GM12878 (cell line): Measurements from ENCODE around the gene IL17RE. TPM values are rescaled to one million over a fixed set of nuclear protein-coding genes. Genes with fewer than 3 reads are reported as not detected.

Experiments
- ATF7 ChIP-seq: fragments of 450-650 bp; IDR thresholded peaks from 2 replicates; pipeline ENCODE4 v1.6.1; 2016; ENCODE audit warnings: low read depth, mild to moderate bottlenecking
- BCL3 ChIP-seq: IDR thresholded peaks from 2 replicates; pipeline ENCODE4 v1.6.1; 2011; ENCODE audit warnings: borderline replicate concordance, low read depth, mild to moderate bottlenecking, moderate library complexity, low read length; ENCODE audit not compliant: insufficient read depth, poor library complexity, severe bottlenecking
- BCLAF1 ChIP-seq: fragments of 450-650 bp; IDR thresholded peaks from 2 replicates; pipeline ENCODE4 v1.6.1; 2017; ENCODE audit warnings: antibody characterized with exemption, mild to moderate bottlenecking, moderate library complexity
- CEBPZ ChIP-seq: fragments of 150-350 bp; IDR thresholded peaks from 2 replicates; pipeline ENCODE4 v1.6.1; 2016; ENCODE audit warnings: low read depth, low read length
- E4F1 ChIP-seq: fragments of 450-650 bp; IDR thresholded peaks from 2 replicates; pipeline ENCODE4 v1.6.1; 2018; ENCODE audit warnings: borderline replicate concordance, mild to moderate bottlenecking; ENCODE audit not compliant: partially characterized antibody
- EGR1 ChIP-seq, 2 experiments: IDR thresholded peaks; 1 replicate in 1 of 2; 2 replicates in 1 of 2; pipeline ENCODE4 v1.6.1; 2011 to 2012; ENCODE audit warnings: low read depth in 2 of 2, low read length in 2 of 2, borderline replicate concordance in 1 of 2, mild to moderate bottlenecking in 1 of 2, moderate library complexity in 1 of 2
- ESRRA ChIP-seq: IDR thresholded peaks from 2 replicates; pipeline ENCODE4 v1.6.1; 2012; ENCODE audit warnings: mild to moderate bottlenecking, low read length, improper control_type of control experiment
- FOXK2 ChIP-seq: fragments of 450-650 bp; IDR thresholded peaks from 2 replicates; pipeline ENCODE4 v1.6.1; 2017; ENCODE audit warnings: mild to moderate bottlenecking, moderate library complexity
- IKZF1 ChIP-seq: fragments of 450-650 bp; conservative IDR thresholded peaks from 2 replicates; pipeline ENCODE4 v1.6.1; 2017; ENCODE audit warnings: antibody characterized with exemption, mild to moderate bottlenecking
- JUND ChIP-seq: IDR thresholded peaks from 2 replicates; pipeline ENCODE4 v1.6.1; 2012; ENCODE audit warnings: low read depth, mild to moderate bottlenecking, low read length, improper control_type of control experiment, moderate library complexity
- NBN ChIP-seq: fragments of 450-650 bp; IDR thresholded peaks from 2 replicates; pipeline ENCODE4 v1.6.1; 2016
- NKRF ChIP-seq: fragments of 450-650 bp; conservative IDR thresholded peaks from 2 replicates; pipeline ENCODE4 v1.6.1; 2017; ENCODE audit warnings: mild to moderate bottlenecking, moderate library complexity
- NR2F1 ChIP-seq: fragments of 450-650 bp; conservative IDR thresholded peaks from 2 replicates; pipeline ENCODE4 v1.6.1; 2017; ENCODE audit warnings: mild to moderate bottlenecking
- PAX5 ChIP-seq: IDR thresholded peaks from 2 replicates; pipeline ENCODE4 v1.6.1; 2011; ENCODE audit warnings: low read depth, low read length, borderline replicate concordance
- RCOR1 ChIP-seq: conservative IDR thresholded peaks from 2 replicates; pipeline ENCODE4 v1.6.1; 2012; ENCODE audit warnings: low read depth, low read length, improper control_type of control experiment
- RFX5 ChIP-seq: IDR thresholded peaks from 2 replicates; pipeline ENCODE4 v1.6.1; 2011; ENCODE audit warnings: low read depth, low read length, improper control_type of control experiment
- polyA plus RNA-seq, 11 experiments: library from polyadenylated mRNA; depleted of rRNA in 4 of 11; unstranded in 6 of 11; stranded (reverse) in 5 of 11; fragments of >200 nt; fragmentation: Nextera tagmentation in 4 of 11; fragmentation: Illumina TruSeq in 1 of 11; extraction: Ambion mirVana in 4 of 11; extraction: Trizol in 1 of 11; gene quantifications; 1 replicate in 1 of 11; 2 replicates in 10 of 11; pipeline versions ENCODE4 v1.2.1 to v1.2.3, GENCODE V29; 2011 to 2016; ENCODE audit warnings: inconsistent platforms in 2 of 11, missing spikeins in 2 of 11, low read depth in 1 of 11
- total RNA-seq, 4 experiments: library from RNA; depleted of rRNA in 3 of 4; stranded (reverse); fragments of >200 nt in 3 of 4; fragmentation: Illumina TruSeq in 1 of 4; extraction: Trizol in 1 of 4; gene quantifications; 2 replicates each; pipeline versions ENCODE4 v1.2.1 to v1.2.3, GENCODE V29; 2013 to 2021

The IL17RE gene
- total and polyA plus RNA-seq, 10 of the 15 experiments (the other 5 are each of a cell fraction or from before 2014, with no cell fraction given) = 0.04 to 0.51 (median 0.12) TPM; not detected in 2

GRCh38 chr3:9951962-9952805, 49.5 kb downstream of the IL17RE start, which contains the start of gene PRRT3 (continued):
- TF ChIP-seq CEBPZ (no peak), IKZF1 (peak; percentile 59), FOXK2 (peak; percentile 66), ATF7 (peak; percentile 88), RCOR1 (peak; percentile 36; the same call in 1 of the 2 replicates), NKRF (peak; percentile 74; the same call in 1 of the 2 replicates), PAX5 (no peak), ESRRA (0 out of 2 replicates have a peak, but pooled peaks have one; percentile 27), E4F1 (no peak), BCLAF1 (no peak), BCL3 (no peak), JUND (no peak), RFX5 (no peak), EGR1 (IDR thresholded peaks at IDR 0.05; ENCODE audit: borderline replicate concordance in 1 of 2, low read depth in 2 of 2, low read length in 2 of 2) (peak in 1 of 2 experiments; percentile 67; a peak in 1 of 3 replicates), NR2F1 (peak; percentile 33), NBN (peak; percentile 37; the same call in 1 of the 2 replicates)
